ENCODE measurements around the gene HOXA10.

Gene HOXA10

GRCh38 chr7:27128776-27129728 is 45.1 kb downstream of the HOXA10 start:
- DNase-seq (ENCODE audit: extremely low read depth, low read depth): no peak
- H3K4me3 ChIP-seq (replicated peaks; ENCODE audit: low read depth, low read length): no peak overlapping the region
- no peak for TF ChIP-seq CTCF (IDR thresholded peaks at IDR 0.05; ENCODE audit: low read depth, low read length, missing control alignments)

- no peak for TF ChIP-seq CTCF (IDR thresholded peaks at IDR 0.05; ENCODE audit: low read depth, low read length, missing control alignments)
- no peak overlapping the region for H3K4me3 ChIP-seq (replicated peaks; ENCODE audit: low read depth, low read length)
- no peak for DNase-seq (ENCODE audit: extremely low read depth, low read depth)
Measured at GRCh38 chr7:27128034-27128433, 46.1 kb downstream of the HOXA10 start.

GRCh38 chr7:27126596-27127327 is 47.4 kb downstream of the HOXA10 start:
- no peak for TF ChIP-seq CTCF (IDR thresholded peaks at IDR 0.05; ENCODE audit: low read depth, low read length, missing control alignments)
- DNase-seq (ENCODE audit: extremely low read depth, low read depth): no peak
- H3K4me3 ChIP-seq (replicated peaks; ENCODE audit: low read depth, low read length): no peak overlapping the region

GRCh38 chr7:27125986-27126394 is 48.1 kb downstream of the HOXA10 start:
- TF ChIP-seq CTCF (IDR thresholded peaks at IDR 0.05; ENCODE audit: low read depth, low read length, missing control alignments): no peak
- no peak for DNase-seq (ENCODE audit: extremely low read depth, low read depth)

GRCh38 chr7:27124902-27125689 is 49.0 kb downstream of the HOXA10 start:
- H3K4me3 ChIP-seq (replicated peaks; ENCODE audit: low read depth, low read length): no peak overlapping the region
- no peak for TF ChIP-seq CTCF (IDR thresholded peaks at IDR 0.05; ENCODE audit: low read depth, low read length, missing control alignments)
- DNase-seq (ENCODE audit: extremely low read depth, low read depth): no peak

More at GRCh38 chr7:27125986-27126394, 48.1 kb downstream of the HOXA10 start:
- H3K4me3 ChIP-seq (replicated peaks; ENCODE audit: low read depth, low read length): no peak overlapping the region

- no peak for TF ChIP-seq CTCF (IDR thresholded peaks at IDR 0.05; ENCODE audit: low read depth, low read length, missing control alignments)
- DNase-seq (ENCODE audit: extremely low read depth, low read depth): no peak
- H3K4me3 ChIP-seq (replicated peaks; ENCODE audit: low read depth, low read length): no peak overlapping the region
Measured at GRCh38 chr7:27124096-27124901, 49.8 kb downstream of the HOXA10 start.

Measured in HFF-Myc (cell line).